Diencephalon (tissue), 1 donor: ENCODE results near the gene HSPA4. TPM values are rescaled to one million over a fixed set of nuclear protein-coding genes. Genes with fewer than 3 reads are reported as not detected.

Experiments
- small RNA-seq: library from RNA; depleted of rRNA; stranded (forward); fragments of <200 nt; gene quantifications from one replicate; pipeline ENCODE3, GENCODE V24; 2014
- total RNA-seq: library from RNA; depleted of rRNA; stranded (reverse); fragments of >200 nt; gene quantifications from one replicate; pipeline ENCODE4 v1.2.3, GENCODE V29; 2014

The HSPA4 gene
- 139 TPM for total RNA-seq

GRCh38 chr5:133051542-133052316 lies at the start of gene HSPA4:
Gene HSPA4, plus strand, starts transcription at chr5:133052013. Its CDS starts 238 bp downstream, at chr5:133052251.

DNA sequence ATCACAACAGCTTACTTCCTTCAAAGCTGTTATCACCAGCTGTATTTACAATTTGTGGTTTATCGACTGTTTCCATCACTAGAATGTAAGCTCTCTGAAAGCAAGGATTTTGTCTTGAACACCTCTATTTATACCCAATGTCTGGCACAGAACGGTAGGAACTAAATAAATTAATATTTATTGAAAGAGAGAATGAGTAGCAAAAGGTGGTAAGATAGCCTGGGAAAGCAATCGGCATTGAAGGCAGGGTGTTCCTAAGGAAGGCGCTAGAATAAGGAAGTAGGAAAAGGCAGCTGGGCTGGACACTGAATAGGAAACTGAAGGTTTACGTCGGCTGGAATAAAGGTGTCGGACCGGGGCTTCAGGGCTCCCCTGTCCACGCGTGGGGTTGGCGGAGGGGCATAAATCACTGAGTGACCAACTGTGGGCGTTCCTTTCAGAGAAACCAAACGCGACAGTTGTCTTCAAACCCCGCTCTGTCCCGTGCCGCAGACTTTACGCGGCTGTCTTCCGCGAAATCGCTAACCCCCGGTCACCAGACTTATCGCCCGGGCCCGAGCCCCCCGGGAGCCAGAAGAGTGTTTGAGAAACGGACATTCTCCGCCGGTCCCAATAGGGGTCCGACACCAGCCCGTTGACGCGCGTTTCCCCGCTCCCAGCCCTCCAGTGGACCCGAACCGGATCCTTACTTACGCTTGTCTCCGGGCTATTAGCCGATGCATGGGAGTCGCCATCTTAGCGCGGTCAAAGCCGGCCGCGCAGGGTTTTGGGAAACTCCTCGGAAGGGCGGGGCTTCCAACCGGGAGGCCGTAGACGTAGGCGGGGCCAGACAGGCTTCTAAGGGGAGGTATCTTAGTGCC lies 25.8 kb upstream of the HSPA4 start, which contains the start of gene ZCCHC10:
Gene ZCCHC10 (minus strand): TSS at position 746 of the 860 bp plus-strand sequence. CDS start 12 bp downstream, at position 734.

Small RNAs within 50 kb of the gene (small RNA-seq; reads per million reads assigned to genes)
- gene AC113410.1, result not detected
- not detected for gene AC113410.3

Other genes with a start within 250 kb of the HSPA4 start
- 9.2 TPM for gene SOWAHA, start 238.7 kb upstream of the HSPA4 start, total RNA-seq
- gene SHROOM1, start 221.4 kb upstream of the HSPA4 start, total RNA-seq, result 2.3 TPM
- 1.8 TPM for gene GDF9, start 185.5 kb upstream of the HSPA4 start, total RNA-seq
- 90.7 TPM for gene UQCRQ, start 185.4 kb upstream of the HSPA4 start, total RNA-seq
- gene LEAP2, start 178.3 kb upstream of the HSPA4 start, total RNA-seq, result 1.2 TPM
- 86.7 TPM for gene AFF4, start 88.4 kb upstream of the HSPA4 start, total RNA-seq
- gene ZCCHC10, start 25.5 kb upstream of the HSPA4 start, total RNA-seq, result 33.4 TPM